ENCODE results near the gene CTBP2.

The CTBP2 gene

DNA sequence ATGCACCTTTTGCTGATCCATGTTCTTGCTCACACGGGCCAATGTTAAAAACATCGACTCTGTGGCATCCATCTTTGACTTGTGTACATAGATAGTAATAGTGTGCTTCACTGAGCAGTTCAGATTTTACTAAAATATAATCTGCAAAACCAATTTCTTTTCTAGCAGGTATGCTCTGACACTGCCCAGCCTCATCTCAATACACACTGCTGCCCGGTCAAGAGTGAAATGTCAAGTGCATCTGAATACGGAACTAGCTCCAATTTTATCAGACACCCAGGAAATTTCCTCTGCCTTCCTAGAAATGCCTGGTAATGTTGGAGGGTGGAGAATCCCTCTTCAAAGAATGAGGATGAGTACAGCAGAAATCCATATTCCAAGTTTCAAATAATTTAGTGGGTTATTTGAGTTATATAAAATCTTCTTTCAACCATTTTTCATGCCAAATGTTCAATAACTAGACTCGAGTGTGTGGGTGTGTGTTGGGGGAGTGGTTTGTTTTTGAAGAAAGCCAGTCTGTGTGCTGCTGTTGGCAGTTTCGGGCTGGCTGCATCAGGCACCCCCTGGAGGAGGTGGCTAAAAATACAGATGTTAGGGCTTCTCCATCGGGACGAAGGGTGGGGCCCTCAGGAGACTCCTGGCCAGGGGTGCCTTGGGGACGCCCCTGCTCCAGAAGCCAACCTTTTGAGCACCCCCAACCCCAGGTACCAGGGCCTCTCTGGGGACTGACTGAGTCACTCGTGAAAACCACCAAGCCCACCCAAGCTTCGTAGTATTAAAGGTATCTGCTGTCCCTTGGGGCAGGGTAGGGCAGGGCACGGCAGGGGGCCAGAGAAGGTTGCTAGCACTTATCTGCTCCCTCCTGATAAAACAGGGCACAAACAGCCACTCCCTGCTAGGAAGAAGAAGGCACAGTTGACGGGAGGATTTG is 15.4 kb downstream of the CTBP2 start:
- no peak for DNase-seq (ENCODE audit: low spot score)

DNA sequence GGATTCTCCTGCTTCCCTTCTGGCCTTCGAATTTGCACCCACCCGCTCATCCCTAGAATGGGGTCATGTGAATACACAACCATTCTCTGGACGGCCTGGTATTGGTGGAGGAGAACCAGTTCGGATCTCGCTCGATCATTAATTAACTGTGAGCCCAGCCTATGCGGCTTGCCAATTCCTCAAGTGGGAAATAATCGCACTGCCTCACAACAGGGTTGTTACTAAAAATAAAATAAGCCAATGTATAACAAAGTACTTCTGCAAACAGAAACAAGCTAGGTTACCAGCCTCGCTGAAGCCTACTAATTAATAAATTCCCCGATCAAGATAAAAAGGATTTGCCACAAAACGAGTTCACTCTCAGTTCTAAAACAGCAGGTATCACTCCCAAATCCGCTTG is 16.2 kb downstream of the CTBP2 start:
- DNase-seq (ENCODE audit: low spot score), result no peak

DNA sequence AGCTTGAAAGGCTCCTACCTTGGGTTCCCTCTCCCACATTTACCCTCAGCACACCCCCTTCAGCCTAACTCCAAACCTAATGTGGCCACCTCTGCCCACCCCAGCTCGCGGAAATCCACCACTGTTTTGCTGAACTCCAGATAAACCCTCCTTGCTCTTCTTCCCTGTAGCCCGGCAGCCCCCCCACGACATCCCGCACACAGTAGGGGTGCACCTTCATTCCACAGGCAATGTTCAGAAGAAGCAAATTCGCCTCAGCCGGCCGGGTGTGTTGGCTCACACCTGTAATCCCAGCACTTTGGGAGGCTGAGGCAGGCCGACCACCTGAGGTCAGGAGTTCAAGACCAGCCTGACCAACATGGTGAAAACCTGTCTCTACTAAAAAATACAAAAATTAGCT is 17.4 kb downstream of the CTBP2 start:
- no peak for DNase-seq (ENCODE audit: low spot score)

DNA sequence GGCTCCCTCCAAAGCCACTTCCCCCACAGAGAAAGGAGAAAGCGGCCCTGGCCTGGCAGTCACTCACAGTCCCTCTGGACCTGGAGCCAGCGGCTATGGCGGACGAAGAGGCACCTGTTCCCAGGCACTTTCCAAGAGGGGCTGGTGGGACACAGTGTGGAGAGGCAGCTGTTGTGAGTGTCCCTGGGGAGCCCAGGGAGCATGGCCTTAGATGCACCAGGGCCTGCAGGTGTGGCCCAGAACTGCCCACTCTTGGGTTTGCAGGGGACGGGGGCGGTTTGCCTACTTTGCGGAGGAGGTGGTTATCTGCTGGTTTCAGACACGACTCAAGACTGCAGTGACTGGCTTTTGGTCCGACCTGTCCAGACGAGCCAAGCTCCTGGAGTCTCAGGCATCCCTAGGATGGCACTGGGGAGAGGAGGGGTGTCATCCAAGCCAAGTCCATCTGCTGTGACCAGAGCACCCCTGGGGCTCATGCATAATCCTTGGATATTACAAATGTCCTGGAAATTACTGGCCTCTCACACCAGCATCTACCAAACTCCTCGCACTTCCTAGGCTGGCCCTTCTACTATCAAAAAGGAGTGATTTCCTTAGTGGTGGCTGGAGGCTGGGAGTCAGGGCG is 18.4 kb downstream of the CTBP2 start:
- no peak for DNase-seq (ENCODE audit: low spot score)

DNA sequence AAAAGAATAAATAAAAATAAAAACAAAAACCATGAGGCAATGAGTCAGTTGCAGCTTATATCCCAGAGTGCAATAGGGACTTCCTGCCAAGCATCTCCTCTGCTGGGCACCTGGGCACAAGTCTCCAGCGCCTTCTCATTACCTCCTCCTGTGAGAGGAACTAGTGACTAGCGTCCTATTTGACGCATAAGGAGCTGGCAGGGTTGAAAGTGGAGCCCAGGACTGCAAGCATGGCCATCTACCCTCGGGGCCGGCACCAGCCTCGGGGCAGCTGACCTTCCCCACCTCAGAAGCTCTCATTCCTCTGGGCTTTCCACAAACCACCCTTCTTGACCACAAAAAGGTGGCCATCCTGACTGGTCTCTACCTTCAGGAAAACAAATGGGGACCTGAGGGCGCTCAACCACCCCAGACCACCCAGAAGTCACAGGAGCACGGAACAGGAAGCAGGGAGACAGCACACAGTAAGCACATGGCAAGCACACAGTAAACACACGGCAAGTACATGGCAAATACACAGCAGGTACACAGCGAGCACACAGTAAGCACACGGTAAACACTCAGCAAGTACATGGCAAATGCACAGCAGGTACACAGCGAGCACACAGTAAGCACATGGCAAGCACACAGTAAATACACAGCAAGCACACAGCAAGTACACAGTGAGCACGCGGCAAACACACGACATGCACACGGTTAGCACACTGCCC is 19.1 kb downstream of the CTBP2 start:
- DNase-seq (ENCODE audit: low spot score), result no peak

DNA sequence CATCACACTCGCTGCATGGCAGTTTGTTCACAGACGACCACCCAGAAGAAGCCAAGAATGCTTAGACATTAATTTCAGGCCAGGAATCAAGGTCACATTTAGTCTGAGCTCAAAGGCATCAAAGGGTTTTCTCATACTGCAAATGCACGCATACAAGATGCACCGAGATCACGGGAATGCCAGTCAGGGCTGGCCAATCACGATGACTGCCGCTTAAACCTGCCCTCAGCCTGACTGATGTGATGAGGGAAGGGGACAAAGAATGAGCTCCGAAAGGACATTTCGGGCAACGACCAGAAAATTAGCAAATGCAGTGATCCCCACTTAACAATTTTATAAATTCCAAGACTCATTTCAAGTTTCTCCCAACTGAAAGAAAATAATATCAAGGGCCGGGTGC is 20.2 kb downstream of the CTBP2 start:
- DNase-seq (ENCODE audit: low spot score), result no peak

DNA sequence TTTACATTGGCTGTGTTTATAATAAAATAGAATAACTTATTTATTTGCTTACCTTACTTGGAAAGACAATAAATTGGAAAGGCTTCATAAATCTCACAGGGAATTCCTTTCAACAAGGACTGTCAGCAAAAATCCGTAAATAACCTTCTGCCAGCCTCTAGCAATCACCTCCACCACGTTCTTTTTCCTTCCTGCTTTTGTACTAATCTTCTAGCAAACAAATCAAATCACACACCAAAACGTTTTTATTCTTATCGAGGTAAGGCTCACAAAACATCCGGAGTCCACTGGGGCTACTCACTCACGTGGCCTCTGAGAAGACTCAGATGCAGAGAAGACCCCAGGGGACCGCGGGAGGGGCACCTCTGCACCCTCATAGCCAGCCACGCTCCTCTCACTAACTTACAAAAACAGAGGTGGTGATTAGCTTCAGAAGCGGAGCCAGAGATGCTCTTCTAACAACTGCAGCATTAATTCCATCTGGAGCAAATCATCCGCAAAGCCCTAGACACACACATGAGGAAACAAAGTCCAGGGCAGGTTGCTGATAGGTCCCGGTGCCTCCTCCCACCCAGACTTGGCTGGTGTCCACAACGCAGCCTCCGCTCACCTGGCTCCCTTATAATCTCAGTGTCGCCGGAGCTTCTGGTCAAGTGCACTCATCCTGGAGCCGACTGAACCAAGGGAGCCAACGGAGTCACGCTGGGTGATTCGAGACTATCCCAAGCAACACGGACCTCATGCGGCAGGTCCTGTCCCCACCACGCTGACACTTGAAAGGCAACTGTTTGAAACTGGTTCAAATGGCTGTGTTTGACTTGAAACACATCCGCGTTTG is 22.5 kb downstream of the CTBP2 start:
- DNase-seq (ENCODE audit: low spot score), result no peak

DNA sequence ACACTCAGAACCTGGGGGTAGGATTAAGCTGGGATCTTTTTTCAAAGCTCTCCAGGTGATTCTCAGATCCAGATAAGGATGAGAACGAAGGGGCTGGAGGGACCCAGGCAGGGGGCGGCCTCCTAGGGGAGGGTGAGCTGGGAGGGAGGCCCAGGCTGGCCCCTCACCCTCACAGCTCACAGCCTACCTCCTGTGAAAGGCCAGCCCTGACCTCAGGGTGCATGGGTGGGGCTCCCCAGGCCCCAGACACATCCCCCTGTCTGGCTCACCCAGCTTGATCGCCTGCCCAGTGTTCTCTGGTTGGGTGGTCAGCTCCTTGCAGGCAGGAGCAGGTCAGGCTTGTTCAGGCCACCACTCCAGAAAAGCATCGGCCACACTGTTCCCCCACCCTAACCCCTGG is 24.3 kb downstream of the CTBP2 start:
- DNase-seq (ENCODE audit: low spot score), result no peak

DNA sequence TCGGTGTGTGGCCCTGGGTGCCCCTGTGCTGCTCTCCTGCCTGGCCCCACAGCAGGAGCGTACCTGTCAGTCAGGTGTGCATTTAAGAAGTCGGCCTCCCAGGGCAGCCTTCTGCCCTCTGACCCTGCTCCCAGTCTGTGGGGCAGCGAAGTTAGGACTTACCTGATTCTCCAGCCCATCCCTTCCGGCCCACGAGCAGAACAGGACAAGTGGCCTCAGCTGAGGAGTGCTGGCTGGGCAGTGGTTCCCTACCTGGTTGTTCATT is 24.7 kb downstream of the CTBP2 start:
- no peak for DNase-seq (ENCODE audit: low spot score)

DNA sequence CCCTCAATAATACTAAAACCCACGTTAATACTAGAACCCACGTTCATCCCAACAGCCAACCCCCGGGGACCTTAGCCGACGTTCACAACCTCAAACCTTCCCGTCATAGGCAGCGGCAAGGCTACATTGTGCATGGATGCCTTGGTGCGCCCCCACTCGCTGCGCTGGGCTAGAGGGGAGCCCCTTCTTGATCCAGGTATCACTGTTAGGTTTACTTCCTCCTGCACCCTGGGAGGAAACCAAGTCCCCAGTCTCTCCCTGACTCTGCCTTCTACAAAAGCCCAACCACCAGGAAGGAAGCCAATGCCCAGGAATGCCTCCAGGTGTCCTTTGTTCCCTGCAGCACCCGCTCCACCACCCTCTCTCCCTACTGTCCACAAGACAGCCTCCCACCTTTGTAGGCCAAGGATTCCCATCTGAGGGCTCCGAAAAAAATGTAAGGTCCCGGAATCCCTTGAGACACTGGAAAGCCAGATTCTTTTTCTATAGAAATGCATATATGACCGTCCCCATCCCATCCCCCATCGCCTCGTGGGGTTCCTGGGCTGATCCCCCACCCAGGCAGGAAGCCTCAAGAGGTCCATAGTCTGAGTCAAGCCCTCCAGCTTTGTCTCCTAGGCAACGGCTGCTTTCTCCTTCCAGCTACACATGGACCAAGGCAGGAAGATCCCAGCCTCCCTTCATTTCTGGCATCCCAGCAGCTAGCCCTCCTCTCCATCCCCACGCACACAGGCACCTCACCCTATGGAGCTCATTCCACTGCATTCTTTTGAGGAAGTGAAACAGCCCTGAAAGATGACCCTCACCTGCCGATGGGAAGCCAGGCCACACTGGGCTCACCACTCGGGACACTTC is 25.2 kb downstream of the CTBP2 start:
- no peak for DNase-seq (ENCODE audit: low spot score)

DNA sequence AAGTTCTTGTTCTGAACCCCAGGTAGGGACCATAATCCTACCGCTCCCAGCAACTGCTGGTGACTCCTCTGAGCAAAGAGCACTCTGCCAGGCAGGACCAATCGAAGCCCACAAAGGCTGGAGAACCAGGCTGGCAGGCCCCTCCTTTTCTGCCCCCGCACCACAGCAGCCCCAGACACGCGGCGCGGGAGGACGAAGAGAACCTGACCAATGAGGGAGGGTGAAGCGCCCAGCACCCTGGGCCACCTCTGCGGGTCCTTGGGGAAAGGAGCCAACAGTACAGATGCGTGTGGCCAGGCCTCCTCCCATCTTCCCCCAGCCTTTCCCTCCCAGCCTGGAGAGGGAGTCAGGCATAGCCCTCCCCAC is 25.9 kb downstream of the CTBP2 start:
- DNase-seq (ENCODE audit: low spot score), result no peak

DNA sequence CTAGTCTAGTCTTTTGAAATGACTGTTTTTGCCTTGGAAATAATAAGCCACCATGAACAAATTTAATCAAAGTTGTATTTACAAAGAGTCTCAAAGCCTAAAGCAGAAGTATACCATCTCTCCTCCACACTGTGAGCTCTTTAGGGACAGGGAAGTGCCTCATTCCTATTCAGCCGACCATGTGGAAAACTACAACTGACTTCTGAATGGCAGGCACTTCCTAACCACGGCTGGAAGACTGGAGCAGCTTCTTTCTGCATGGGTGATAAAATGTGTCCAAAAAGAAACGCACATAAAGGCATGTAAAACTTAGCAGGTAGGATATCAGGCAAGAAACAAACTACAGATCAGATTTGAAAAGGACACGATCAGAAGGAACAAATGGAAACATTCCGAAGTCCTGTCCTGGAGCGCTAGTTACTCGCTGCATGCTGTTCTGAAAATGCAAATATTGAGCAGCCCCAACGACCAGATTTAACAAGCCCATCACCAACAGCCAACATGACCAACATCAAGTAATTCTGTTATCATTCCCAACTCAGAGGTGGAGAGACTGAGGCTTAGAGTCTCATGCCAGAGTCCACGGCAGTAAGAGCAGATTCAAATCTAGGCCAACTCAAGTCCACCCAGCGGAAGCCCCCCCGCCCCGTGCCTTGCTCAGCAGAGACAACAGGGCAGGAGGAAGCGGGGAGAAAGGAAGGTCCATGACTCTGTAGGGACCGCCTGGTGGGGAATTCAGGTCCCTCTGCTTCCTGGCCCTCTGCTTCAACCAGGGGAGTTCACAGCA is 26.5 kb downstream of the CTBP2 start:
- no peak for DNase-seq (ENCODE audit: low spot score)

DNA sequence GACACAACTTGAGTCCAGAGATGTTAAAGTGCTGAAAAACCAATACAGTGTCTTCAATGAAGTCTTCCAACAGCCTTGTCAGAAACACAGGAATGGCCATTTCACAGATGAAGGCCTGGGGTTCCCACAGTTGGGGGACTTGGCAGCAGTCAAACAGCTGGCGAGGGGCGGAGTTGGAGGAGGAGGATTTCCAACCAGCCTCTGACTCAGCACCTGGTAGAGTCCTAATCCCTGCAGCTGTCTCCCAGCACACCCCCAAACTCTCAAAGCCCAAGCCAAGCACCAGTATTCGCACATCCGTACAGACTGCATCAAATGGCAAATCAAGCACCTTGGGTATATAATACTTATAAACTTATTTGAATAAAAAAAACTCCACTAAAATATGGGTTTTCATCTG is 28.0 kb downstream of the CTBP2 start:
- no peak for DNase-seq (ENCODE audit: low spot score)

DNA sequence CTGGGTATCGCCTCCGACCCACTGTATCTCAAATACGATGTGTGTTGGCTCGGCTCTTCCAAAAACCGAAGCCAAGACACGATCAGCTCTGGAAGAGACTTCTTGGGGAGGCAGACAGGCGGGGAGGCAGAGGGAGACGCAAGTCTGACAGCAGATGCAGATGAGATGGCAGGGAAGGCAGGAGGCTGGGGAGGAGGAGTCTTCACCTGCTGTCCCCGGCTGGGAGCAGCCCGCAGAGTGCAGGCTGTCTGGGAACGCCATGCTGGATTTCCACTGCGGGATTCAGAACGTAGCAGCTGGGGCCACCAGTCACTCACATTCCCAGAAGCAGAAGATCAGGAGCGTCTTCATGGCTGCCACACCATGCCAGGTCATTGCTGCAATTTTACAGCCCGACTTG is 29.4 kb downstream of the CTBP2 start:
- no peak for DNase-seq (ENCODE audit: low spot score)

DNA sequence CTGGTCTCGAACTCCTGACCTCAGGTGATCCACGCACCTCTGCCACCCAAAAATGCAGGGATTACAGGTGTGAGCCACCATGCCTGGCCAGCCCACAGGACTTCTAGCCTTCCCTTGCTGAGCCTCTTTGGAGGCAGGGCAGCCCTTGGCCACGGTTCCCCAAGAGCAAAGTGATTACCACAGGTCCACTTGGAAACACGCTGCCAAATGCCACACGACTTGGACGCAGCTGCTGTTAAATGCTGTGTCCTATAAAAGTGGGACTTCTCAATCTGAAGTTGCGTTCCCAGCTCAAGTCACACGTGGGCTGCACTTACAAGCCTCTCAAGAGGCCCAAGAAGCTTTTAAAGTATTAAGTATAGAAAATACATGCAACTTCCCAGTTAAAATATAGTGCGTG is 30.1 kb downstream of the CTBP2 start:
- DNase-seq (ENCODE audit: low spot score), result no peak

DNA sequence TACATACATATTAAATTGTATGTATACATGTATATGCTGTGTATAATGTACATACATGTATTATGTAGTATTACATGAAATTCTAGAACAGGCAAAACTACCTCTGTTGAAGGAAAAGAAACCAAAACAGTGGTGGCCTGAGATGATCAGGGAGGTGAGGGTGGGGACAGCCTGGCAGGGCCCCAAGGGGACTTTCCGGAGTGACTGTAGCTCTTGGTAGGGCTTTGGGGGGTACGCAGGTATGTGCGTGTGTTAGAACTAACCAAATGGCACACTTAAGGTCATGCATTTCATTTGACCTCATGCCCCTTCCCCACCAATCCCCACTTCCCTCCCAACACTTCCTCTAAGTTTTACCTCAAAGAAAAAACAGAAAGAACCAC is 31.3 kb downstream of the CTBP2 start:
- DNase-seq (ENCODE audit: low spot score), result no peak

DNA sequence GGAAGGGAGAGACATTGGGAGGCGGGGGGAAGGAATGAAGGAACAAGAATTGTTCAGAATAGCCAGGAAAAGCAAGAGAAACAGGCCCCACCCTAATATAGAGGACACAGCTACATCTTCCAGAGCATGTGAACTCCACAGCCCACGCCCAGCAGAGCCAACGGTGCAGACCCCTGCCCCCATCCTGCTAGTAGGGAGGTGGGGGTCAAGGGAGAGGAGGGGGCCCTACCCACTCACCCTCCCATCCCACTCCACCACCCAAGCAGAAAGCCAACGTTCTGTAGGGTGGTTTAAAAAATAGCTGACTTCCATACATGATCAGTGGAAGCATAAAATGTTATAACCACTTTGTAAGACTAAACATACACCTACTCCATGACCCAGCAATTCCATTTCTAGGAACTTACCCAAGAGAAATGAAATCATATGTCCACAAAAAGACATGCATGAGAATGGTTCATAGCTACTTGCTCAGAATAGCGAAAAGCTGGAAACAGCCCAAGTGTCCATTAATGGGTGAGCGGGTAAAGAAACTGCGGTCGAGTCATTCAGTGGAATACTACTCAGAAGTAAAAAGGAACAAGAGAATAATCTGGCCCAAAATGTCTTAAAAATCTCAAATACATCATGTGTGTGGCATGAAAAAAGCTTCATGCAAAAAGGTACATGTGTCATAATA is 31.8 kb downstream of the CTBP2 start:
- no peak for DNase-seq (ENCODE audit: low spot score)

DNA sequence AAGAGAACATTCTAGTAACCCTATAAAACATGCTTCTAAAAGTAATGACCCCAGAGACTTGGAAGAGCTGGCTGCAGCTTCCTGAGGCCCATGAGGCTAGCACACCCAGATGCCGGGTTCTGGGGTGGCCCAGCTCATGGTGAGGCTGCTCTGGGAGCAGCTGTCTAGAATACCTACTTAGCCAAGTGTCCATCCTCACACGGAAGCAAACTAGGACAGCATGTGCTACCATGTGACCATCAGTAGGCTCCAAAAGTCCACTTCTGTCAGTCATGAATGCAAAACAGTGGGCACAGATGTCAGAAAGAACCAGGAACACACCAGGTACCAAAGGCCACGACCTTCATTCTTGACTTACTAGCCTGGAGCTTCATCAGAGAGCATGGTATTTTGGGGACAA is 32.4 kb downstream of the CTBP2 start:
- no peak for DNase-seq (ENCODE audit: low spot score)

DNA sequence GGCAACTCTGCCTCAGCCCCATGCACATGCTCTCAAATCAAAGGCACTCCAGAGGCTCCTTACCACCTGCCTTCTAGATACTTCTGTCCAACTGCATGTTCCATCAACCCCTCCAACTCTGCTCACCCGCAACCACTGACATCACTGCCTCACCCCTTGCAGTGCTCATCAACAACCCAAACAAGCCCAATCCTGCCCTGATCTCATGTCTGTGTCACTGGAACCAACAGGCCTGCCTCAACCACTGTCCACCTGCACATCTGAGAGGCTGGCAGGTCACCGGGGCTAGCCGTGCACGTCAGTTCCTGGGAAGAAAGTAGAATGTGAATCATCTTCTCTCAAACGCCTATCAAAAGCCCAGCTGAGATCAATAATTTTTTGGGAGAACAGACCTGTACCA is 33.3 kb downstream of the CTBP2 start:
- no peak for DNase-seq (ENCODE audit: low spot score)
